H9 (cell line): ENCODE measurements around the gene DMD. TPM values are rescaled to one million over a fixed set of nuclear protein-coding genes. Genes with fewer than 3 reads are reported as not detected.

Experiments
- DNase-seq: peaks from one replicate; pipeline ENCODE4 v3.0.0-alpha.2; 2017
- H2AFZ ChIP-seq: one replicate; pipeline ENCODE4 v1.6.1; 2013; ENCODE audit warnings: mild to moderate bottlenecking, low read length, control low read depth, moderate library complexity
- H2AK5ac ChIP-seq: 2 replicates; pipeline ENCODE4 v1.6.1; 2013; ENCODE audit warnings: low read length, control low read depth, mixed read lengths; ENCODE audit not compliant: insufficient read length
- H2BK120ac ChIP-seq: one replicate; pipeline ENCODE4 v1.6.1; 2013; ENCODE audit warnings: low read depth, mild to moderate bottlenecking, low read length, control low read depth, inconsistent platforms; ENCODE audit not compliant: poor library complexity, severe bottlenecking
- H2BK12ac ChIP-seq: 2 replicates; pipeline ENCODE4 v1.6.1; 2013; ENCODE audit warnings: low read length, control low read depth, mixed read lengths, low read depth; ENCODE audit not compliant: insufficient read length
- H2BK15ac ChIP-seq: 2 replicates; pipeline ENCODE4 v1.6.1; 2013; ENCODE audit warnings: low read depth, low read length, control low read depth
- H2BK20ac ChIP-seq: one replicate; pipeline ENCODE4 v1.6.1; 2013; ENCODE audit warnings: low read depth, mild to moderate bottlenecking, low read length, control low read depth, inconsistent platforms; ENCODE audit not compliant: poor library complexity, severe bottlenecking
- H2BK5ac ChIP-seq: 2 replicates; pipeline ENCODE4 v1.6.1; 2013; ENCODE audit warnings: low read length, control low read depth, mixed read lengths; ENCODE audit not compliant: insufficient read length
- H3K14ac ChIP-seq: 2 replicates; pipeline ENCODE4 v1.6.1; 2013; ENCODE audit warnings: low read length, control low read depth; ENCODE audit not compliant: insufficient read depth
- H3K18ac ChIP-seq: 2 replicates; pipeline ENCODE4 v1.6.1; 2013; ENCODE audit warnings: low read depth, mild to moderate bottlenecking, mixed read lengths, low read length, control low read depth; ENCODE audit not compliant: insufficient read length
- H3K23ac ChIP-seq: 2 replicates; pipeline ENCODE4 v1.6.1; 2013; ENCODE audit warnings: low read length, control low read depth, mixed read lengths, low read depth; ENCODE audit not compliant: insufficient read length
- H3K23me2 ChIP-seq: 2 replicates; pipeline ENCODE4 v1.6.1; 2013; ENCODE audit warnings: low read depth, mild to moderate bottlenecking, mixed read lengths, low read length, control low read depth; ENCODE audit not compliant: insufficient read length, poor library complexity, severe bottlenecking
- H3K27ac ChIP-seq: 2 replicates; pipeline ENCODE4 v1.5.1; 2013; ENCODE audit warnings: low read length, control low read depth, mixed read lengths, low read depth; ENCODE audit not compliant: insufficient read length
- H3K27me3 ChIP-seq: 2 replicates; pipeline ENCODE4 v1.6.1; 2013; ENCODE audit warnings: low read length, control low read depth, inconsistent platforms; ENCODE audit not compliant: insufficient read depth
- H3K4ac ChIP-seq: 2 replicates; pipeline ENCODE4 v1.6.1; 2013; ENCODE audit warnings: low read depth, mild to moderate bottlenecking, control low read depth, inconsistent platforms, low read length, moderate library complexity
- H3K4me1 ChIP-seq: 2 replicates; pipeline ENCODE4 v1.6.1; 2013; ENCODE audit warnings: low read length, control low read depth, inconsistent platforms; ENCODE audit not compliant: insufficient read depth
- H3K4me2 ChIP-seq: 2 replicates; pipeline ENCODE4 v1.6.1; 2013; ENCODE audit warnings: low read length, control low read depth, mixed read lengths; ENCODE audit not compliant: insufficient read length, insufficient read depth
- H3K56ac ChIP-seq: 2 replicates; pipeline ENCODE4 v1.6.1; 2013; ENCODE audit warnings: low read depth, mild to moderate bottlenecking, mixed read lengths, low read length, control low read depth; ENCODE audit not compliant: insufficient read length
- H3K79me1 ChIP-seq: 2 replicates; pipeline ENCODE4 v1.6.1; 2013; ENCODE audit warnings: low read depth, mild to moderate bottlenecking, moderate library complexity, low read length, control low read depth, inconsistent platforms; ENCODE audit not compliant: insufficient read depth, poor library complexity, severe bottlenecking
- H3K79me2 ChIP-seq: 2 replicates; pipeline ENCODE4 v1.6.1; 2013; ENCODE audit warnings: low read length, control low read depth, inconsistent platforms; ENCODE audit not compliant: insufficient read depth
- H3K9ac ChIP-seq: 2 replicates; pipeline ENCODE4 v1.6.1; 2013; ENCODE audit warnings: low read length, control low read depth, mixed read lengths; ENCODE audit not compliant: insufficient read length; ENCODE audit errors: extremely low read depth
- H3K9me3 ChIP-seq: one replicate; pipeline ENCODE4 v1.6.1; 2013; ENCODE audit warnings: low read depth, low read length, inconsistent platforms; ENCODE audit not compliant: control insufficient read depth
- H3T11ph ChIP-seq: one replicate; pipeline ENCODE4 v1.6.1; 2013; ENCODE audit warnings: mild to moderate bottlenecking, low read length, control low read depth, inconsistent platforms
- H4K20me1 ChIP-seq: one replicate; pipeline ENCODE4 v1.6.1; 2013; ENCODE audit not compliant: control insufficient read depth, insufficient read length, insufficient read depth
- H4K5ac ChIP-seq: 2 replicates; pipeline ENCODE4 v1.6.1; 2013; ENCODE audit warnings: low read depth, mild to moderate bottlenecking, mixed read lengths, low read length, control low read depth; ENCODE audit not compliant: insufficient read length
- H4K8ac ChIP-seq: replicated peaks from 2 replicates; pipeline ENCODE4 v1.6.1; 2013; ENCODE audit warnings: low read length, control low read depth, mixed read lengths, low read depth; ENCODE audit not compliant: insufficient read length
- H4K91ac ChIP-seq: 2 replicates; pipeline ENCODE4 v1.6.1; 2013; ENCODE audit warnings: low read depth, mild to moderate bottlenecking, moderate library complexity, mixed read lengths, low read length, control low read depth; ENCODE audit not compliant: insufficient read length
- H3K27ac Mint-ChIP-seq, 3 experiments: 2 replicates in 2 of 3; 3 replicates in 1 of 3; pipeline ENCODE4 v1.8.0; 2020 to 2021; ENCODE audit warnings: mixed read lengths in 3 of 3, mild to moderate bottlenecking in 1 of 3, moderate library complexity in 1 of 3
- H3K27me3 Mint-ChIP-seq: 2 replicates; pipeline ENCODE4 v1.8.0; 2021; ENCODE audit warnings: low read depth, mild to moderate bottlenecking, moderate library complexity, mixed read lengths
- H3K36me3 Mint-ChIP-seq, 3 experiments: 2 replicates in 2 of 3; 3 replicates in 1 of 3; pipeline ENCODE4 v1.8.0; 2020 to 2021; ENCODE audit warnings: low read depth in 3 of 3, mixed read lengths in 3 of 3; ENCODE audit not compliant: insufficient read depth in 1 of 3
- H3K4me1 Mint-ChIP-seq, 2 experiments: 2 replicates each; pipeline ENCODE4 v1.8.0; 2020; ENCODE audit warnings: mixed read lengths in 2 of 2
- H3K4me3 Mint-ChIP-seq, 2 experiments: 2 replicates in 1 of 2; 3 replicates in 1 of 2; pipeline ENCODE4 v1.8.0; 2020 to 2021; ENCODE audit warnings: mild to moderate bottlenecking in 2 of 2, mixed read lengths in 2 of 2, moderate library complexity in 1 of 2
- H3K9me3 Mint-ChIP-seq, 2 experiments: 2 replicates in 1 of 2; 3 replicates in 1 of 2; pipeline ENCODE4 v1.8.0; 2020; ENCODE audit warnings: mild to moderate bottlenecking in 2 of 2, mixed read lengths in 2 of 2, moderate library complexity in 1 of 2
- WGBS: extraction: QIAGEN DNeasy Blood & Tissue Kit; methylation state at CpG from one replicate; pipeline ENCODE4 v1.1.7; 2013; ENCODE audit warnings: missing lambda C conversion rate, low lambda C conversion rate, mixed read lengths; ENCODE audit not compliant: insufficient read length; ENCODE audit errors: extremely low coverage; 5-methylcytosine and 5-hydroxymethylcytosine counted together
- total RNA-seq: library from RNA; stranded (reverse); gene quantifications from 2 replicates; pipeline ENCODE4 v1.2.1, GENCODE V29; 2021
- TF ChIP-seq, protein P1 (sequence below): fragments of 200-600 bp; sonication (generic); conservative IDR thresholded peaks from 3 replicates; pipeline ENCODE4 v1.8.0; 2021; ENCODE audit warnings: antibody characterized with exemption, mild to moderate bottlenecking

The DMD gene
- total RNA-seq, 1 experiment from 2014 or later, result 3.8 TPM

DNA sequence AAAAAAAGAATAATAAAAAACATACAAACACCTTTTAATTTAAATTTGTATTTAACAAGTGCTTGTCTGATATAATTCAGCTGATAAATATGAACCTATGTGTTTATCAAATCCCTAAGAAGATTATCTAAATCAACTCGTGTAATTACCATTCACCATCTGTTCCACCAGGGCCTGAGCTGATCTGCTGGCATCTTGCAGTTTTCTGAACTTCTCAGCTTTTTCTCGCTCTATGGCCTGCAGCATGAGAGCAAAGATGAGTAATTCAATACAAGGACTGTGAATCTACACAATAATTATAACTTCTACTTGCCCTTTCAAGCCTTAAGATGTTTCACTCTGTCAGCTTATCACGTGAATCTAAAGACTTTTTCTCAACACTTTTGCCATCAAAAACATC lies 709.7 kb downstream of the DMD start:
- no CpG with 5 or more reads among the region's 3 CpGs for WGBS
- H3K9ac ChIP-seq, result no peak overlapping the region
- no peak overlapping the region for H3K14ac ChIP-seq

More for the DNA sequence above, 709.7 kb downstream of the DMD start:
- H3K36me3 Mint-ChIP-seq, result peaks cover 0 to 2% (median 0%) of the 10 kb centered on the region in 3 experiments; a peak in 2 of 7 replicates
- no peak overlapping the region for H3K23ac ChIP-seq
- no peak overlapping the region for H3T11ph ChIP-seq
- H3K4me3 Mint-ChIP-seq, result no peak overlapping the region
- H2BK12ac ChIP-seq, result no peak overlapping the region
- no peaks in the 10 kb centered on the region for H3K9me3 ChIP-seq
- no peak overlapping the region for H2BK5ac ChIP-seq
- H3K27ac ChIP-seq, result no peak overlapping the region
- H3K79me1 ChIP-seq, result no peaks in the 10 kb centered on the region
- H3K56ac ChIP-seq, result no peak overlapping the region
- no peak overlapping the region for H3K4me2 ChIP-seq
- H3K4me1 ChIP-seq, result no peaks in the 10 kb centered on the region
- no peak overlapping the region for H4K8ac ChIP-seq
- H3K23me2 ChIP-seq, result no peaks in the 10 kb centered on the region
- no peak overlapping the region for H3K27ac Mint-ChIP-seq
- no peak overlapping the region for H4K5ac ChIP-seq
- no peak overlapping the region for H2BK120ac ChIP-seq
- no peak overlapping the region for H2BK15ac ChIP-seq
- H4K91ac ChIP-seq, result no peak overlapping the region
- H2BK20ac ChIP-seq, result no peak overlapping the region
- no peak overlapping the region for H2AK5ac ChIP-seq
- H3K18ac ChIP-seq, result no peak overlapping the region
- no peak overlapping the region for H3K4ac ChIP-seq
- H3K27me3 ChIP-seq, result no peaks in the 10 kb centered on the region
- TF ChIP-seq, protein P1, sequence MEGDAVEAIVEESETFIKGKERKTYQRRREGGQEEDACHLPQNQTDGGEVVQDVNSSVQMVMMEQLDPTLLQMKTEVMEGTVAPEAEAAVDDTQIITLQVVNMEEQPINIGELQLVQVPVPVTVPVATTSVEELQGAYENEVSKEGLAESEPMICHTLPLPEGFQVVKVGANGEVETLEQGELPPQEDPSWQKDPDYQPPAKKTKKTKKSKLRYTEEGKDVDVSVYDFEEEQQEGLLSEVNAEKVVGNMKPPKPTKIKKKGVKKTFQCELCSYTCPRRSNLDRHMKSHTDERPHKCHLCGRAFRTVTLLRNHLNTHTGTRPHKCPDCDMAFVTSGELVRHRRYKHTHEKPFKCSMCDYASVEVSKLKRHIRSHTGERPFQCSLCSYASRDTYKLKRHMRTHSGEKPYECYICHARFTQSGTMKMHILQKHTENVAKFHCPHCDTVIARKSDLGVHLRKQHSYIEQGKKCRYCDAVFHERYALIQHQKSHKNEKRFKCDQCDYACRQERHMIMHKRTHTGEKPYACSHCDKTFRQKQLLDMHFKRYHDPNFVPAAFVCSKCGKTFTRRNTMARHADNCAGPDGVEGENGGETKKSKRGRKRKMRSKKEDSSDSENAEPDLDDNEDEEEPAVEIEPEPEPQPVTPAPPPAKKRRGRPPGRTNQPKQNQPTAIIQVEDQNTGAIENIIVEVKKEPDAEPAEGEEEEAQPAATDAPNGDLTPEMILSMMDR, result no peak
- H3K4me1 Mint-ChIP-seq, result no peaks in the 10 kb centered on the region
- no peaks in the 10 kb centered on the region for H4K20me1 ChIP-seq
- H3K79me2 ChIP-seq, result no peaks in the 10 kb centered on the region
- DNase-seq, result no peak
- H2AFZ ChIP-seq, result no peak overlapping the region
- H3K27me3 Mint-ChIP-seq, result no peaks in the 10 kb centered on the region
- peaks cover 0 to 19% of the 10 kb centered on the region in 2 experiments; a peak in 3 of 5 replicates for H3K9me3 Mint-ChIP-seq
